HEK293T (cell line): ENCODE measurements around the gene DLX2.

ENCODE experiments used
- ARNT ChIP-seq: fragments of 450-650 bp; IDR thresholded peaks from 2 replicates; pipeline ENCODE4 v1.6.1; 2017; ENCODE audit warnings: mild to moderate bottlenecking
- BHLHE40 ChIP-seq: fragments of 450-650 bp; IDR thresholded peaks from 2 replicates; pipeline ENCODE4 v1.6.1; 2016; ENCODE audit warnings: mild to moderate bottlenecking, moderate library complexity, borderline replicate concordance
- ELF4 ChIP-seq: fragments of 450-650 bp; IDR thresholded peaks from 2 replicates; pipeline ENCODE4 v1.6.1; 2017; ENCODE audit warnings: antibody characterized with exemption
- FOXK2 ChIP-seq: fragments of 450-650 bp; IDR thresholded peaks from 2 replicates; pipeline ENCODE4 v1.6.1; 2016; ENCODE audit warnings: mild to moderate bottlenecking
- FOXM1 ChIP-seq: fragments of 450-650 bp; IDR thresholded peaks from 2 replicates; pipeline ENCODE4 v1.6.1; 2017; ENCODE audit warnings: mild to moderate bottlenecking, borderline replicate concordance
- L3MBTL2 ChIP-seq: fragments of 450-650 bp; conservative IDR thresholded peaks from 2 replicates; pipeline ENCODE4 v1.6.1; 2016; ENCODE audit warnings: mild to moderate bottlenecking
- LEF1 ChIP-seq: fragments of 450-650 bp; IDR thresholded peaks from 2 replicates; pipeline ENCODE4 v1.6.1; 2017; ENCODE audit warnings: mild to moderate bottlenecking, borderline replicate concordance
- NFRKB ChIP-seq: fragments of 450-650 bp; IDR thresholded peaks from 2 replicates; pipeline ENCODE4 v1.6.1; 2016; ENCODE audit warnings: mild to moderate bottlenecking, moderate library complexity
- SP1 ChIP-seq: fragments of 450-650 bp; IDR thresholded peaks from 2 replicates; pipeline ENCODE4 v1.6.1; 2017
- TARDBP ChIP-seq: fragments of 450-650 bp; IDR thresholded peaks from 2 replicates; pipeline ENCODE4 v1.6.1; 2016
- ZNF384 ChIP-seq: fragments of 450-650 bp; IDR thresholded peaks from 2 replicates; pipeline ENCODE4 v1.6.1; 2016

- no peak for TF ChIP-seq LEF1
- TF ChIP-seq FOXK2: no peak
- TF ChIP-seq ZNF384: no peak
- no peak; the same call in 1 of the 2 replicates for TF ChIP-seq L3MBTL2
- no peak for TF ChIP-seq SP1
- no peak for TF ChIP-seq BHLHE40
- no peak for TF ChIP-seq ARNT
- TF ChIP-seq TARDBP: no peak
- no peak for TF ChIP-seq FOXM1
- no peak for TF ChIP-seq NFRKB
- no peak for TF ChIP-seq ELF4
These were observed 5.1 kb downstream of the DLX2 start for GRCh38 chr2:172097557-172098131.
